Breast epithelium (tissue), 4 donors: ENCODE data around the gene MT2A. TPM values are rescaled to one million over a fixed set of nuclear protein-coding genes. Genes with fewer than 3 reads are reported as not detected.

Experiments
- DNase-seq, 2 donors: peaks; one replicate each; pipeline ENCODE4 v3.0.0-alpha.2; 2019; ENCODE audit warnings: low spot score in 2 of 2
- H3K27ac ChIP-seq, 2 donors: fragments of 200-600 bp; sonication (generic) in 1 of 2; one replicate each; pipeline ENCODE4 v1.5.1; 2016 to 2019; ENCODE audit warnings: mild to moderate bottlenecking in 1 of 2
- H3K27me3 ChIP-seq, 2 donors: fragments of 200-600 bp; sonication (generic) in 1 of 2; one replicate each; pipeline versions ENCODE4 v1.5.1 to v1.6.0; 2017 to 2019; ENCODE audit warnings: control low read depth in 1 of 2, mild to moderate bottlenecking in 1 of 2
- H3K36me3 ChIP-seq: fragments of 200-600 bp; one replicate; pipeline ENCODE4 v1.5.1; 2019
- H3K4me1 ChIP-seq, 2 donors: fragments of 200-600 bp; sonication (generic); one replicate each; pipeline ENCODE4 v1.5.1; 2016 to 2019; ENCODE audit warnings: control low read depth in 1 of 2
- H3K4me3 ChIP-seq, 3 donors: fragments of 200-600 bp; sonication (generic); 1 replicate in 2 of 3; 2 replicates in 1 of 3; pipeline ENCODE4 v1.5.1; 2016 to 2019; ENCODE audit warnings: mild to moderate bottlenecking in 3 of 3, moderate library complexity in 2 of 3
- H3K9me3 ChIP-seq, 2 donors: fragments of 200-600 bp; sonication (generic) in 1 of 2; one replicate each; pipeline ENCODE4 v1.5.1; 2016 to 2019; ENCODE audit warnings: control low read depth in 1 of 2
- POLR2A ChIP-seq: fragments of 450-650 bp; IDR thresholded peaks from one replicate; pipeline ENCODE4 v1.6.1; 2016; ENCODE audit warnings: antibody characterized with exemption, mild to moderate bottlenecking, moderate library complexity
- POLR2AphosphoS5 ChIP-seq, 3 donors: sonication (generic); formaldehyde crosslinking; IDR thresholded peaks; one replicate each; pipeline ENCODE4 v1.6.1; 2017; ENCODE audit warnings: antibody characterized with exemption in 3 of 3
- intact Hi-C: fragments of 100-400 bp; cut with DNase I; formaldehyde crosslinking; loops from one replicate; pipeline ENCODE4 v1.15.1; 2023; ENCODE audit warnings: low total_unique reads
- total RNA-seq, 3 donors: library from RNA; depleted of rRNA; stranded (reverse); fragments of >200 nt; gene quantifications; one replicate each; pipeline ENCODE4 v1.1.0, GENCODE V29; 2016
- TF ChIP-seq, protein P1 (sequence below), 3 donors: fragments of 450-650 bp; IDR thresholded peaks; one replicate each; pipeline ENCODE4 v1.5.1; 2016 to 2017; ENCODE audit warnings: antibody characterized with exemption in 3 of 3, mild to moderate bottlenecking in 3 of 3, moderate library complexity in 3 of 3

MT2A gene
- total RNA-seq, 3 donors from 2014 or later, result 352 to 543 (median 428) TPM

DNA sequence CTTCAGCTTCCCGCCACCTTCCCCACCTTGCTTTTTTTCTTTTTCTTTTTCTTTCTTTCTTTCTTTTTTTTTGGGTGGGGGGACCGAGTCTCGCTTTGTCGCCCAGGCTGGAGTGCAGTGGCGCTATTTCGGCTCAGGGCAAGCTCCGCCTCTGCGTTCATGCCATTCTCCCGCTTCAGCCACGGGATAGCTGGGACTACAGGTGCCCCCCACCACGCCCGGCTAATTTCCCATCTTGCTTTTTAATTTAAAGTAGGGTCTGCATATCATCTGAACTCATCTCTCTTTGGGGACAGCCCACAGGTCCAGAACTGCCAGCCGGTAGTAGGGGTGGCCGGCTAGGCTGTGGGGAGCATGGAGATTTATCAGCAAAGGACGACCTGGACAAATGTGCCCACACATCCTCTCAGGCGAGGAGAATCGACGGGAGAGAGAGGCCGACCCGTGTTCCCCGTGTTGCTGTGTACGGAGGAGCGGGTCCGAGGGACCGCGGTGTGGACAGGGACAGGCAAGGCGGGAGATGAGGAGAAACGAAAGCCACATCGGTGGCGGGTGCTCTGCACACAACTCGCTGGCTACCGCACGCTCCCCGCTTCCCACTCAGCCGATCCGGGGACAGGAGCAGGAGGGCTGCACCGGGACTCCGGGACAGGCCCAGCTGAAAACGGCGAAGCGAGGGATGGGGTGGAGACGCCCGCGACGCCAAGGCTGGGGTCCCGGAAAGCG is 26.5 kb downstream of the MT2A start:
- Histone ChIP-seq H3K27me3 (peaks cover 0 to 6% of the 10 kb centered on the region in 2 donors), H3K9me3 (no peaks in the 10 kb centered on the region), H3K36me3 (no peaks in the 10 kb centered on the region), H3K4me1 (no peaks in the 10 kb centered on the region), H3K4me3 (peak overlapping the region in 2 of 3 donors; percentile 37 to 56), H3K27ac (no peak overlapping the region)
- DNase-seq, result no peak
- TF ChIP-seq, protein P1, sequence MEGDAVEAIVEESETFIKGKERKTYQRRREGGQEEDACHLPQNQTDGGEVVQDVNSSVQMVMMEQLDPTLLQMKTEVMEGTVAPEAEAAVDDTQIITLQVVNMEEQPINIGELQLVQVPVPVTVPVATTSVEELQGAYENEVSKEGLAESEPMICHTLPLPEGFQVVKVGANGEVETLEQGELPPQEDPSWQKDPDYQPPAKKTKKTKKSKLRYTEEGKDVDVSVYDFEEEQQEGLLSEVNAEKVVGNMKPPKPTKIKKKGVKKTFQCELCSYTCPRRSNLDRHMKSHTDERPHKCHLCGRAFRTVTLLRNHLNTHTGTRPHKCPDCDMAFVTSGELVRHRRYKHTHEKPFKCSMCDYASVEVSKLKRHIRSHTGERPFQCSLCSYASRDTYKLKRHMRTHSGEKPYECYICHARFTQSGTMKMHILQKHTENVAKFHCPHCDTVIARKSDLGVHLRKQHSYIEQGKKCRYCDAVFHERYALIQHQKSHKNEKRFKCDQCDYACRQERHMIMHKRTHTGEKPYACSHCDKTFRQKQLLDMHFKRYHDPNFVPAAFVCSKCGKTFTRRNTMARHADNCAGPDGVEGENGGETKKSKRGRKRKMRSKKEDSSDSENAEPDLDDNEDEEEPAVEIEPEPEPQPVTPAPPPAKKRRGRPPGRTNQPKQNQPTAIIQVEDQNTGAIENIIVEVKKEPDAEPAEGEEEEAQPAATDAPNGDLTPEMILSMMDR (IDR thresholded peaks at IDR 0.05), result no peak
- intact Hi-C loops, result no loop called here

DNA sequence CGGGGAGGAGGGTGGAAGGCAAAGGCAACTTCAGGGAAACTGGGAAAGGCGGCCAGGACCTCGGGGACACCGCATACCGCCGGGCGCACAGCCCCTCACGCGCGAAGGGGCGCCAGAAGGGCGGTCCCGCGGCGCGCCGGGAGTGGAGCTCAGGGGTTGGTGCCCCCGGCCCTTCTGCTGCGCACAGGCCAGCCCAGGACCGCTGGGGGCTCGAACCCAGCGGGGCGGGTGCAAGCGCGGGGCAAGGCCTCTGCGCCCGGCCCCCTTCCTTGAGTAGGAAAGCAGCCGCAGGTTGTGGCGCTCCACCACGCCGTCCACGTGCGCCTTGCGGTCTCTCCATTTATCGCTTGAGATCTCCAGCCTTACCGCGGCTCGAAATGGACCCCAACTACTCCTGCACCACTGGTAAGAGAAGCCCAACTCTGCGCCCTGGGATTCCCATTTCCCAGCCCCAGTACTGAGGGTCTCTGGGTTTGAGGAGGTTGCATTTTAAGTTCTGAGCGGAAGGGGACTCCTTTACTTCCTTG is 27.1 kb downstream of the MT2A start:
- H3K9me3 ChIP-seq, result no peaks in the 10 kb centered on the region
- H3K4me1 ChIP-seq, result no peaks in the 10 kb centered on the region
- DNase-seq, result no peak
- no peak for TF ChIP-seq POLR2AphosphoS5 (IDR thresholded peaks at IDR 0.05)
- TF ChIP-seq POLR2A, result no peak
- TF ChIP-seq, protein P1 (IDR thresholded peaks at IDR 0.05), result no peak
- H3K36me3 ChIP-seq, result no peaks in the 10 kb centered on the region
- H3K27ac ChIP-seq, result no peak overlapping the region
- H3K4me3 ChIP-seq, result peak overlapping the region in 2 of 3 donors; percentile 37 to 56
- intact Hi-C loops, result no loop called here
- H3K27me3 ChIP-seq, result peaks cover 0 to 6% of the 10 kb centered on the region in 2 donors

DNA sequence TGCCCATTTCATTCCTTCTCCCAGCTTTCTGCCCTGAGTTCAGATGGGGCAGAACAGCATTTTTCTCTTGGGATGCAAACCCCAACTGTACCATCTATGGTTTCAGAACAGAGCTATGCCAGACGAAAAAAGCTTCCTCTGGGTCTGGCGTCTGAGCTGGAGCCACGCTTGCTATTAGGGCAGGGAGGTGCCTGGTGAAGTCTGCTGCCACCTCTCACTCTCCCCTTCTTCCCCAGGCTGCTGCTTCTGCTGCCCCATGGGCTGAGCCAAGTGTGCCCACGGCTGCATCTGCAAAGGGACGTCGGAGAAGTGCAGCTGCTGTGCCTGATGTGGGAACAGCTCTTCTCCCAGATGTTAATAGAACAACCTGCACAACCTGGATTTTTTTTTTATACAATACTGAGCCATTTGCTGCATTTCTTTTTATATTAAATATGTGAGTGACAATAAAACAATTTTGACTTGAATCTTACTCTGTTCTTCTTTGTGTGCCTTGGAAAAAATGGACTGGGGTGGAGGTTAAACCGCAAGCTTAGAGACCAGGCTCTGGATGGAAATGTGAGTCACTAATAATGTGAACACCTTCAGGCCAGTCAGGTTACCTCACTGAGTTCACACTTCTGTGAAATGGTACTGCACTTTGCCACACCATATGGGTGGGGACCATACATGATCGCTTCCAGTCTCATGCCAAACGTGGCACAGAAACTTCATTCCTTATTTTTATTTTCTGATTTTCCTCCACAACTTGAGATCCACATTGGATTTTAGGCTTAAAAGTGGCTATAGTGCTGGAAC is 28.4 kb downstream of the MT2A start:
- Histone ChIP-seq H3K4me1 (no peaks in the 10 kb centered on the region), H3K27ac (no peak overlapping the region), H3K27me3 (peaks cover 0 to 6% of the 10 kb centered on the region in 2 donors), H3K9me3 (no peaks in the 10 kb centered on the region), H3K4me3 (no peak overlapping the region), H3K36me3 (no peaks in the 10 kb centered on the region)
- intact Hi-C loops, result no loop called here
- DNase-seq, result no peak
- TF ChIP-seq, protein P1 (IDR thresholded peaks at IDR 0.05), result no peak
- TF ChIP-seq POLR2AphosphoS5 (IDR thresholded peaks at IDR 0.05) (no peak), POLR2A (no peak)

DNA sequence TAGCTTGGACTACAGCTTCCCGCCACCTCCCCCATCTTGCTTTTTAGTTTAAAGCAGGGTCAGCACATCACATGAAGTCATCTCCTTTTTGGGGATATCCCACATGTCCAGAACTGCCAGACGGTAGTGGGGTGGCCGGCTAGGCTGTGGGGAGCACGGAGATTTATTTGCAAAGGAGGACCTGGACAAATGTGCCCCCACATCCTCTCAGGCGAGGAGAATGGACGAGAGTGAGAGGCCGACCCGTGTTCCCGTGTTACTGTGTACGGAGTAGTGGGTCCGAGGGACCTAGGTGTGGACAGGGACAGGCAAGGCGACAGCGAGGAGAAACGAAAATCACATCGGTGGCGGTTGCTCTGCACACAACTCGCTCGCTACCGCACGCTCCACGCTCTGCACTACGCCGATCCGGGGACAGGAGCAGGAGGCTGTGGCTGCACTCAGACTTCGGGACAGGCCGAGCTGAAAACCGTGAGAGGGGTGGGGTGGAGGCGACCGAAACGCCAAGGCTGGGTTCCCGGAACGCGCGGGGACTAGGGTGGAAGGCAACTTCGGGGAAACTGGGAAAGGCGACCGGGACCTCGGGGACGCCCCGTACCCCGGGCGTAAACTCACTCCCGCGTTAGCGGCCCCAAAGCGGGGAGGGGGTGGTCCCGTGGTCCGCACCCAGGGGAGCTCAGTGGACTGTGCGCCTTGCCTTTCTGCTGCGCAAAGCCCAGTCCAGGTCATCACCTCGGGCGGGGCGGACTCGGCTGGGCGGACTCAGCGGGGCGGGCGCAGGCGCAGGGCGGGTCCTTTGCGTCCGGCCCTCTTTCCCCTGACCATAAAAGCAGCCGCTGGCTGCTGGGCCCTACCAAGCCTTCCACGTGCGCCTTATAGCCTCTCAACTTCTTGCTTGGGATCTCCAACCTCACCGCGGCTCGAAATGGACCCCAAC is 29.7 kb downstream of the MT2A start, which contains the start of gene MT1A:
Gene MT1A (plus strand): TSS at position 853 of the 937 bp plus-strand sequence. CDS start 73 bp downstream, at position 926.
- H3K27ac ChIP-seq, result peak within 1 kb of the TSS; percentile 29 to 87
- no peaks in the 10 kb centered on the region for H3K36me3 ChIP-seq
- TF ChIP-seq POLR2AphosphoS5 (IDR thresholded peaks at IDR 0.05), result peak in 2 of 3 donors; percentile 21 to 67
- TF ChIP-seq, protein P1 (IDR thresholded peaks at IDR 0.05), result no peak
- TF ChIP-seq POLR2A, result peak; percentile 7
- H3K4me1 ChIP-seq, result no peaks in the 10 kb centered on the region
- peak within 1 kb of the TSS; percentile 34 to 70 (median 48) for H3K4me3 ChIP-seq
- peak; percentile 40 to 77 for DNase-seq
- no peaks in the 10 kb centered on the region for H3K9me3 ChIP-seq
- H3K27me3 ChIP-seq, result peaks cover 0 to 6% of the 10 kb centered on the region in 2 donors
- intact Hi-C loops, result no loop called here
